ENCODE results near the gene EI24.
"Not testable (repeated sequence)": the region's sequence is repeated elsewhere in the genome, so short reads cannot be mapped to it uniquely, and the experiment has no call there.

EI24 gene

DNA sequence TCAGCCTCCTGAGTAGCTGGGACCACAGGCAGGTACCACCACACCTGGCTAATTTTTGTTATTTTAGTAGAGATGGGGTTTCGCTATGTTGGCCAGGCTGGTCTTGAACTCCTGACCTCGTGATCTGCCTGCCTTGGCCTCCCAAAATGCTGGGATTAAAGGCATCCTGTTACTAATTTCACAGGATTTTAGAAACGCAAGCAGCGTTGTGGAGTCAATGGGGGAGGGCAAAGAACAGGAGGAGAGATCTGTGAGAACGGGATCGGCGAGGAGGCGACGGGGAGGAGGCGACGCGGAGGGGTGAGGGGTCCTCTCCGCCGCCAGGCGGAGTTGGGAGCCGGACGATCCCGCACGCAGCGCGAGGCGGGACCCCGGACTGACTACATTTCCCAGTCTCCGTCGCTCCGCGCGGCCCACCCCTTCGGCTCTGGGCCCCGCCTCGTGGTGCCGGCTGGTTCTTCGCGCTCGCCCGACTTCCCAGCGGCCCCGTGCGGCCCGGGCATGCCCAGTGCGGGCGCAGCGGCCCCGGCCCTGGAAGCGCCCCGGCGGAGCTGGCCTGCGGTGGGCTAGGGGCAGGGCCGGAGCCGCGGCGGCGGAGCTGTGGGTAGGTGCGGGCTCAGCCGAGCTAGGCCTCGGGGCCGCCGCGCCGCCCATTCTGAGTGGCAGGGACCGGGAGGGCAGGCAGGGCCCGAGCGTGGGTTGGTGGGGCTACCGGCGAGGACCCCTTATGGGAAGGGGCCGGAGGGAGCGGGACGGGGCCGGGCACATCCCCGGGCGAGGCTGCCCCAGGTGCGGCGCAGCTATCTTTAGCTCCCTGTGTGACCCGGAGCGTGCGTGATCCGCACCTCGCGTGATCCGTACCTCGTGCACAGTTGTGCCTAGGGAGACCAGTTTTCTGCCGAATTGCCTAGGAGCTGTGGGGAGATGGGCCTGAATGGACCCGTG lies at the start of gene EI24:
EI24 (plus strand) TSS at position 508 of the 945 bp plus-strand sequence. CDS start 3,051 bp downstream, outside the sequence.
- H3K36me3 Mint-ChIP-seq (ENCODE audit: low read depth) = peaks cover 11% of the 10 kb centered on the region
- peak within 1 kb of the TSS; percentile 93 for H3K27ac Mint-ChIP-seq
- H3K27me3 Mint-ChIP-seq (ENCODE audit: low read depth) = peaks cover 5% of the 10 kb centered on the region
- H3K4me3 Mint-ChIP-seq = peak within 1 kb of the TSS; percentile 95
- H3K9me3 Mint-ChIP-seq = no peaks in the 10 kb centered on the region
- H3K4me1 Mint-ChIP-seq (ENCODE audit: low read depth) = peaks cover 22% of the 10 kb centered on the region

DNA sequence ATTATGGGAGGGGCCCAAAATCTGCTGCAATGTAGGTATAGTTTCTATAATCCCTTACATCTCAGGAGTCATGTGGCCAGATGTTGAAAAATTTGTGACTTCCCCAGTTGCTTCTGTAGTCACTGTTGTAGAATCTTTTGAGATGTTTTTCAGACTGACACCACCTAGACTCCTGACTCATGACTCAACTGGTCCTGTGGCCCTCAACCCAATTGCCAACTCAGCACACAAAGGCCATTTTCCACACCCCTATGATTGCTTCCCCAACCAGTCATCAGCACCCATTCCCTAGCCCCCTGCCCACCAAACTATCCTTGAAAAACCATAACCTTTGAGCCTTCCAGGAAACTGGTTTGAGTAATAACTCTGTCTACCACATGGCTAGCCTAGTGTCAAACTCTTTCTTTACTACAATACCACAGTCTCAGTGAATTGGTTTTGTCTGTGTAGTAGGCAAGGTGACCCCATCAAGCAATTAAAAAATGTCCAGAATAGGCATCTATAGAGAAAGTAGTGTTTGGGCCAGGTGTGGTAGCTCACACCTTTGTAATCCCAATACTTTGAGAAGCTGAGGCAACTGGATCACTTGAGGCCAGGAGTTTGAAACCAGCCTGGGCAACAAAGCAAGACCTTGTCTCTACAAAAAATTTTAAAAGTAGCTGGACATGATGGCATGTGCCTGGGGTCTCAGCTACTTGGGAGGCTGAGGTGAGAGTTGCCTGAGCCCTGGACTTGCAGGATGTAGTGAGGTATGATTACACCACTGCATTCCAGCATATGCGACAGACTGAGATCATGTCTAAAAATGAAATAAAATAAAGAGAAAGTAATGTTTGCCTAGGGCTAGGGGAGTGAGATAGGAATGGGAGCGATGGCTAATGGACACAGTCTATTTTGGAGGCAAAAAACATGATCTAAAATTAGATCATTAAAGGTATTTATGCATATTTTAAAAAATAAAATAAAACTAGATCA lies 49.1 kb upstream of the EI24 start:
- Mint-ChIP-seq H3K4me3 (no peak overlapping the region), H3K27me3 (ENCODE audit: low read depth) (no peaks in the 10 kb centered on the region), H3K27ac (no peak overlapping the region), H3K9me3 (peaks cover 5% of the 10 kb centered on the region), H3K4me1 (ENCODE audit: low read depth) (peaks cover 23% of the 10 kb centered on the region), H3K36me3 (ENCODE audit: low read depth) (peaks cover 2% of the 10 kb centered on the region)

DNA sequence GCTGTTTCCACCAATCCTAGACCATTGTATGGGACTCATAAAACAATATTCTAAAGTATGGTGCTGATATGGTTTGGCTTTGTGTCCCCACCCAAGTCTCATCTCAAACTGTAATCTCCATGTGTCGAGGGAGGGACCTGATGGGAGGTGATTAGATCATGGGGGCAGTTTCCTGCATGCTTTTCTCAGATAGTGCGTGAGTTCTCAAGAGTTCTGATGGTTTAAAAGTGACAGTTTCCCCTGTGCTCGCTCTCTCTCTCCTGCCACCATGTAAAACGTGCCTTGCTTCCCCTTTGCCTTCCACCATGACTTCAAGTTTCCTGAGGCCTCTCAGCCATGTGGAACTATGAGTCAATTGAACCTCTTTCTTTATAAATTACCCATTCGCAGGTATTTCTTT lies 44.0 kb upstream of the EI24 start:
- no peak overlapping the region for H3K4me3 Mint-ChIP-seq
- no peaks in the 10 kb centered on the region for H3K27me3 Mint-ChIP-seq (ENCODE audit: low read depth)
- peaks cover 21% of the 10 kb centered on the region for H3K9me3 Mint-ChIP-seq
- H3K4me1 Mint-ChIP-seq (ENCODE audit: low read depth) = peaks cover 2% of the 10 kb centered on the region
- peaks cover 2% of the 10 kb centered on the region for H3K36me3 Mint-ChIP-seq (ENCODE audit: low read depth)
- no peak overlapping the region for H3K27ac Mint-ChIP-seq

DNA sequence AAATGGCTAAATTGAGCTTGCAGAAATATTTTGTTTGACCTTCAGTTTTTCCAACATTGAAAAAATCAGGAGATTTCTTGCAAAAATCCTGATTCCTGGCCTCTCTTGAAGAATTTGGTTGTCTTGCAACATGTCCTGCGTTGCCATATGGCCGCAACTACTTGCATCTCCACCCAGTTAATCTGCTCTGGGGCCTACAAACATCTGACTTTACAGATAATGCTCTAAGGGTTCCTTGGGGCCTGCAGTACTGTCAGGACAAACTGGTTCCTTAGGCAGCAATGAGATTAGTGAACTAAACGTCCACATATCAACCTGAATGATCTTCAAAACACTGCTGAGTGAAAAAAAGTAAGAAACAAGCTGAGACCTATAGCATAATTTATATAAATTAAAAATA lies 36.6 kb upstream of the EI24 start:
- H3K4me1 Mint-ChIP-seq (ENCODE audit: low read depth) = no peaks in the 10 kb centered on the region

DNA sequence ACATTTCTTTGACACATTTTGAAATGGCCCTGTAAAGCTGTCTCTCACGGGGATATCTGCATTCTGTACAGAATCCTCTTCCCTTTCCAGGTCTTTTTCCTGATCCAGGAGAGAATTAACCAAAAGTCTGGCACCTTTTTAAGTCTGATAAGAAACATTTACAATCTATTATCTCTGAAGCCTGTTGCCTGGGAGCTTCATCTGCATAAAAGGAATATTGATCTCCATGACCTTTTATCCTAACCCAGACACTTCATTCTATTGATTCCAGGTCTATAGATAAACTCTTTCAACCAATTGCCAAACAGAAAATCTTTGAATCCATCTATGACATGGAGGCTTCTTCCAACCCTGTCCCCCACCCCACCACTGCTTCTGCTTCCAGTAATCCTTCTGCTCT lies 33.7 kb upstream of the EI24 start:
- H3K4me3 Mint-ChIP-seq = no peak overlapping the region

More for the DNA sequence above, 36.6 kb upstream of the EI24 start:
- Mint-ChIP-seq H3K36me3 (ENCODE audit: low read depth) (no peaks in the 10 kb centered on the region), H3K9me3 (no peaks in the 10 kb centered on the region), H3K27ac (no peak overlapping the region), H3K4me3 (no peak overlapping the region), H3K27me3 (ENCODE audit: low read depth) (peaks cover 12% of the 10 kb centered on the region)

DNA sequence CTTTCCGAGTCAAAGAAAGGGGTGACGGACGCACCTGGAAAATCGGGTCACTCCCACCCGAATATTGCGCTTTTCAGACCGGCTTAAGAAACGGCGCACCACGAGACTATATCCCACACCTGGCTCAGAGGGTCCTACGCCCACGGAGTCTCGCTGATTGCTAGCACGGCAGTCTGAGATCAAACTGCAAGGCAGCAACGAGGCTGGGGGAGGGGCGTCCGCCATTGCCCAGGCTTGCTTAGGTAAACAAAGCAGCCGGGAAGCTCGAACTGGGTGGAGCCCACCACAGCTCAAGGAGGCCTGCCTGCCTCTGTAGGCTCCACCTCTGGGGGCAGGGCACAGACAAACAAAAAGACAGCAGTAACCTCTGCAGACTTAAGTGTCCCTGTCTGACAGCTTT lies 32.4 kb upstream of the EI24 start:
- not testable (repeated sequence) for H3K9me3 Mint-ChIP-seq; H3K4me3 Mint-ChIP-seq; H3K36me3 Mint-ChIP-seq (ENCODE audit: low read depth); H3K27ac Mint-ChIP-seq; H3K4me1 Mint-ChIP-seq (ENCODE audit: low read depth)
- peaks cover 12% of the 10 kb centered on the region for H3K27me3 Mint-ChIP-seq (ENCODE audit: low read depth)

More for the DNA sequence above, 33.7 kb upstream of the EI24 start:
- Mint-ChIP-seq H3K9me3 (no peaks in the 10 kb centered on the region), H3K4me1 (ENCODE audit: low read depth) (no peaks in the 10 kb centered on the region), H3K36me3 (ENCODE audit: low read depth) (no peaks in the 10 kb centered on the region), H3K27me3 (ENCODE audit: low read depth) (peaks cover 12% of the 10 kb centered on the region), H3K27ac (no peak overlapping the region)

DNA sequence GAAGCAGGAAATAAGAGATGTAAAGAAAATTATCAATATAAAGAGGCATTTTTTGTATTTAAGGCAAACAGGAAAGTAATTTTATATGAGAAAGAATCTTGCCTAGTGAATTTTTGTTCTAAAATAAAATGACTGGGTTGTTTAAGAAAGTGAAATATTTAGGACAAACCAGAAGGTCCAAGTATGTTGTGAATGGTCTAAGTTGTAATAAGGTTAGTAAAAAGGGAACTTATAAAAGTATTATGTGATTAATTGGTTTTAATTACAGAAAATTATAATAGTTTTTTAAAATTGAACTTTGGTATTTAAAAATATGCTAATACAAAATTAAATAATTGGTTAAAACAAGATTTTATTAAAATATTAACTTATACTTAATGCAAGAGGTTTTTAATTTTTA lies 26.6 kb upstream of the EI24 start:
- Mint-ChIP-seq H3K36me3 (ENCODE audit: low read depth) (no peaks in the 10 kb centered on the region), H3K4me3 (no peak overlapping the region), H3K9me3 (peaks cover 10% of the 10 kb centered on the region), H3K4me1 (ENCODE audit: low read depth) (no peaks in the 10 kb centered on the region), H3K27me3 (ENCODE audit: low read depth) (peaks cover 2% of the 10 kb centered on the region), H3K27ac (no peak overlapping the region)

DNA sequence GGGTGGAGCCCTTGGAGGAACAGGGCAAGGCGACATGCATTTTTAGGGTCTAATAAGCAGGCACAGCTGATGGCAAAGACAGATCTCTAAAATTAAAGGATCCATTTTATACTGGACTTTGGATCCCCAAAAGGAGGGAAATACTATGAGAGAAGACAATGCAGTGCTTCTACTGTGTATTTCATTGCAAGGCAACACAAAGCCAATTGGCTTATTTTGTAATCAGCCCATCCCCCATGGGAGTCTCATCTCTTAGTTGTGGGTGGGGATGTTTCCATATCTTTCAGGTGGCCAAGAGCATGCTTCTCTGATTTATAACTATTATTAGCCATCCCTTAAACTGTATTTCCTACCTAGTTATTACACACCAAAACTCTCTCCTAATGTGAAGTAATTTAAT lies 18.5 kb upstream of the EI24 start:
- peaks cover 4% of the 10 kb centered on the region for H3K27me3 Mint-ChIP-seq (ENCODE audit: low read depth)
- no peaks in the 10 kb centered on the region for H3K4me1 Mint-ChIP-seq (ENCODE audit: low read depth)
- no peak overlapping the region for H3K27ac Mint-ChIP-seq
- peaks cover 6% of the 10 kb centered on the region for H3K36me3 Mint-ChIP-seq (ENCODE audit: low read depth)
- H3K9me3 Mint-ChIP-seq = peaks cover 41% of the 10 kb centered on the region
- no peak overlapping the region for H3K4me3 Mint-ChIP-seq

DNA sequence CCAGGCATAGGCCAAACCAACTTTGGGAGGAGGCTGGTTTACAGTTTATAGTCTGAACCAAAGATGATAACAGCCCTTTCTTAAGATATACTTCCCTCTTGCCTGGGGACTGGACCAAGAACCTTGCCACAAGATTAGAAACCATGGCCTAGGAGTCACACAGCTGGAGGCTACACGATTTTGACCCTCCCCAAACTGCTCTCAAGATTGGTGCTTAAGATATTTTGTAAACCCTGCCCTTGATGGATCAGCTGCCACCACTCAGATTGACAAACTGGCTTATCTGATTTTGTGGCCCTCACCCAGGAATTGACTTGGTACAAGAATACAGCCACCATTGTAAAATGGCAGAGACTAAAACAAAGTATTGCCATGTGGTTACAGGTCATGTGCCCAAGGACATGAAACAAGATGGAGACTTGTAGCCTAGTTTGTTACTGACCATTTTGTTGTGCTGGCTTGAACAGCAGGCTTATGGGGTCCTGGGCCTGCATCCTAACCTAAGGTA lies 17.4 kb upstream of the EI24 start:
- Mint-ChIP-seq H3K4me1 (ENCODE audit: low read depth) (no peaks in the 10 kb centered on the region), H3K9me3 (peaks cover 45% of the 10 kb centered on the region), H3K27me3 (ENCODE audit: low read depth) (peaks cover 4% of the 10 kb centered on the region), H3K4me3 (no peak overlapping the region), H3K27ac (no peak overlapping the region), H3K36me3 (ENCODE audit: low read depth) (peaks cover 7% of the 10 kb centered on the region)

DNA sequence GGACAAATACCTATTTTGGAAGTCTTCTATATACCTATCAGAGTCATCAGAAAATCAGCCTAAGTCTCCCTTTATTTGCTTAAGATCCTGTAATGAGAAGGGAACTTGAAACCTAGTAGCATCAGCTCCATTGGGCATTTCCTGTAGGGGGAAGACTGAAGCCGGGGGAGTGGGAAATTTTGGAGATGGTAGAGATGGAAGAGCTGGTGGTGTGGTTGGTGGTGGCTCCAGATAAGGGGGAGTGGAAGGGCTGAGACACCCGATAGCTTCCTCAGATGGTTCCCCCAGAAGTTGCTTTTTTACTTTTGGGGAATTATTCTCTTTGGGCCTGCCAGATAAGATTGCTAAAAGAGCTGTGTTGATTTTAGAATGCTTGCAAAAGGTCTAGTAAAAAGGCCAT lies 16.4 kb upstream of the EI24 start:
- H3K27me3 Mint-ChIP-seq (ENCODE audit: low read depth) = no peaks in the 10 kb centered on the region
- H3K36me3 Mint-ChIP-seq (ENCODE audit: low read depth) = peaks cover 7% of the 10 kb centered on the region
- H3K4me3 Mint-ChIP-seq = no peak overlapping the region
- H3K9me3 Mint-ChIP-seq = peaks cover 45% of the 10 kb centered on the region
- H3K27ac Mint-ChIP-seq = no peak overlapping the region
- H3K4me1 Mint-ChIP-seq (ENCODE audit: low read depth) = no peaks in the 10 kb centered on the region

DNA sequence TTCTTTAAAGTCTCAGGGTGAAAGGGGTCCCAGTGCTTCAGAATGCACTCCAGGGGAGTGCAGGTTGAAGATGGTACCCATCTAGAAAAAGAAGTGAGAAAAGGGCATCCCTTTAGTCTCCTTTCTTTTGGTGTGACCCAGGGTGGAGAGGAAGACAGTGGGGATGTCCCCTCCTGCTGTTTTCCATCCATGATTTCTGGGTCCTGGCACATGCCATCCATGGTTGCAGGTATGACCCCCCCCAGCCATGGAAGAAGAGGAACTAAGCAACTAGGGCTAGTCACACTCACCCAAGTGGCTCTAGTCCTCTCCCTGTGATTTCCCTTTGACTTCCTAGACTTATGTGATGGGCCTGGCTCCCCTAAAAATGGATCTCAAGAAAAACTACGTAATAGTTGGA lies 15.9 kb upstream of the EI24 start:
- H3K4me3 Mint-ChIP-seq = no peak overlapping the region
- H3K4me1 Mint-ChIP-seq (ENCODE audit: low read depth) = no peaks in the 10 kb centered on the region
- H3K27ac Mint-ChIP-seq = no peak overlapping the region
- peaks cover 45% of the 10 kb centered on the region for H3K9me3 Mint-ChIP-seq
- H3K27me3 Mint-ChIP-seq (ENCODE audit: low read depth) = no peaks in the 10 kb centered on the region
- peaks cover 7% of the 10 kb centered on the region for H3K36me3 Mint-ChIP-seq (ENCODE audit: low read depth)

DNA sequence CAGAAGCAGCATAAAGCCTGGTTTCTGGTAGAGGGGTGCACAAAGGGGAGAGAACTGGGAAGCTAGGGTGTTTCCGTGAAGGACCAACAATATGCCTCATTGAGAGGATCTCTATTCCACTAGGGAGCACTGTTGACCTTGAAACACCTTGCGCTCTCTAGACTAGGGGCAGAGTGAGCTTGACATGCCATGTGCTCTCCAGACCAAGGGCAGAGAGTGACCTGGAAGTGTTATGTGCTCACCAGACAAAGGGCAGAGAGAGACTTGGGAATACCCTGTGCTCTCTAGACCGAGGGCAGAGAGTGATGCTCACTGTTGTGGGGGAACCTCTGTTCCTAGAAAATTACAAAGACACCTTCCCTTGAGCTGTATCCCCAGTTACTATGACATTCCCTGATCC lies 15.2 kb upstream of the EI24 start:
- Mint-ChIP-seq H3K4me1 (ENCODE audit: low read depth) (no peaks in the 10 kb centered on the region), H3K4me3 (no peak overlapping the region), H3K27me3 (ENCODE audit: low read depth) (no peaks in the 10 kb centered on the region), H3K36me3 (ENCODE audit: low read depth) (peaks cover 7% of the 10 kb centered on the region), H3K9me3 (peaks cover 45% of the 10 kb centered on the region), H3K27ac (no peak overlapping the region)

DNA sequence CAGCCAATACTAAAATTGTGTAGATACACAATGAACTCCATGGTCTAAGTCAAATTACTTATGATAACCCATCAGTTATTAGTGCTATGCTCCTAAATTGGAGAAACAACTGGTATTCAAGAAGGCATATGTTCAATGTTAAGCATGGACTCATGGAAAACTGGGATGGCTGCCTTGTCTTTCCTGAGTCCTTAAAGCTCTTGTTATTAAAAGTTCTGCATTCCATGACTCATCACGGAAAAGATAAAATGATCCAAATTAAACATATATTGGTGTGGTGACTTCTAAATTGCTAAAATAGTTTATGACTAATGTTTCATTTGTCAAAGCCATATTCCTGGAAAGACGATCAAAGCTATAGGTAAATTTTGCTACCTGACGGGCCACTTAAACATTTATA lies 9.4 kb upstream of the EI24 start:
- Mint-ChIP-seq H3K36me3 (ENCODE audit: low read depth) (peaks cover 2% of the 10 kb centered on the region), H3K27ac (no peak overlapping the region), H3K4me1 (ENCODE audit: low read depth) (no peaks in the 10 kb centered on the region), H3K27me3 (ENCODE audit: low read depth) (peaks cover 5% of the 10 kb centered on the region), H3K4me3 (no peak overlapping the region), H3K9me3 (peaks cover 13% of the 10 kb centered on the region)

DNA sequence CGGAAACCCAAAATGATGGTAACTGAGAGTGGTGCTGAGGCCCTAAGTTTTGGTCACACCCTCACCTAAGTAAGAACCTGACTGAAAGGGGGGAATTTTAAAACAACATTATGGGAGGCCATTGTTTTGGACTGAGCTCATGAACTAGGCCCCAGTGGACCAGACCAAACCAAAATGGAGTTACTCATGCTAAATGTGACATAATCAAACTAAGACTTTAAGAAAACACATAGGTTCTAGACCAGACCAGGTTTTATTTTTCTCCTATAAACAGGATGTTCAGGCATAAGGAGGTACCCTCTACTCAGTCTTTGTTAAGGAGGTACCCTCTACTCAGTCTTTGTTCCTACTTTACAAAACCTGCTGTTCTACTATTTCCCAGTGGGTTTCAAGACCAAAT lies 7.4 kb upstream of the EI24 start:
- H3K4me3 Mint-ChIP-seq = no peak overlapping the region
- H3K27ac Mint-ChIP-seq = no peak overlapping the region
- H3K9me3 Mint-ChIP-seq = peaks cover 4% of the 10 kb centered on the region
- H3K36me3 Mint-ChIP-seq (ENCODE audit: low read depth) = no peaks in the 10 kb centered on the region
- peaks cover 5% of the 10 kb centered on the region for H3K27me3 Mint-ChIP-seq (ENCODE audit: low read depth)
- H3K4me1 Mint-ChIP-seq (ENCODE audit: low read depth) = no peaks in the 10 kb centered on the region
